Measurements from ENCODE around the gene MZB1. TPM values are rescaled to one million over a fixed set of nuclear protein-coding genes. Genes with fewer than 3 reads are reported as not detected.

The MZB1 gene
- total and polyA plus RNA-seq, 2 of the 13 experiments (the other 11 are each of a cell fraction or from before 2014, with no cell fraction given) = 0.31 to 0.40 TPM

DNA sequence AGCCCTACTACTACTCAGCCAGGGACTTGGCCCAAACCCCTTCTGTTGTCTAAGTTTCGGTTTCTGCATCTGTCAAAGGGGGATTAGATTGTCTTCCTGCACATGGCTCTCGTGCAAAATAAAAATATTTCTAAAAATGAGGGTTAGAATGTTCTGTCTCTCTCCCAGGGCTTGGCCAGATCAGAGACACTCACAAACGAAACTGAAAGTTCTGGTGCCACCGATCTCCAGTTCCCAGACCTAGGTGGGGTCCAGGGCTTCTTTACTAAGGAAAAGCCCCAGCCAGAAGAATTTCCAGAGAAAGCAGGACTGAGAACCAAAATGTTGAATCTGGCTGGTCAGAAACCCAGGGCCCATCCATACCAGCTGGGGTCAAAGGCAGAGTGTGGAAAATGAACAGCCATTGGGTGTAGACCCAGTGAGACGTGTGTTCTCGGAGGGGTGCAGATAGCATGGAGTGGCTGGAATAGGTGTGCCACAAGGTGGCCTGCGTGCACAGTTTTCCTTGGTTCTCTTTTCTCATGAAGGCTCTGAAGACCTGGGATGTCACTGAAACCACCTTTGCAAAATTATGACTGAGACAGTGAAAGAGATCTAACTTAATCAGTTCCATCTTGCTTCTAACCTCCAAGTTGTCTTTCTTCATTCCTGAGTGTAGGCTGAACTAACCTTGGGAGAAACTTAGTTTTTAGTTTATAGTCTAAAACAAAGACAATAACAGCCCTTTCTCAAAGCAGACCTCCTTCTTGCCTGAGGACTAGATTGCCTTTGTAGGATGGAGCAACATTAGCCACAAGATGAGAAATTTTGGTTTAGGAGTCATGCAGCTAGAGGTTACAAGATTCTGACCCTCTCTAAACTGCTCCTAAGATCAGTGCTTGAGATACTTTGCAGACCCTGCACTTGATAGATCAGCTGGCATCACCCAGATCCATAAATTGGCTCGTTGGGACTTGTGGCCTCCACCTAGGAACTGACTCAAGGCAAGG is 4.4 kb downstream of the MZB1 start (continued):
- TF ChIP-seq, protein P1, sequence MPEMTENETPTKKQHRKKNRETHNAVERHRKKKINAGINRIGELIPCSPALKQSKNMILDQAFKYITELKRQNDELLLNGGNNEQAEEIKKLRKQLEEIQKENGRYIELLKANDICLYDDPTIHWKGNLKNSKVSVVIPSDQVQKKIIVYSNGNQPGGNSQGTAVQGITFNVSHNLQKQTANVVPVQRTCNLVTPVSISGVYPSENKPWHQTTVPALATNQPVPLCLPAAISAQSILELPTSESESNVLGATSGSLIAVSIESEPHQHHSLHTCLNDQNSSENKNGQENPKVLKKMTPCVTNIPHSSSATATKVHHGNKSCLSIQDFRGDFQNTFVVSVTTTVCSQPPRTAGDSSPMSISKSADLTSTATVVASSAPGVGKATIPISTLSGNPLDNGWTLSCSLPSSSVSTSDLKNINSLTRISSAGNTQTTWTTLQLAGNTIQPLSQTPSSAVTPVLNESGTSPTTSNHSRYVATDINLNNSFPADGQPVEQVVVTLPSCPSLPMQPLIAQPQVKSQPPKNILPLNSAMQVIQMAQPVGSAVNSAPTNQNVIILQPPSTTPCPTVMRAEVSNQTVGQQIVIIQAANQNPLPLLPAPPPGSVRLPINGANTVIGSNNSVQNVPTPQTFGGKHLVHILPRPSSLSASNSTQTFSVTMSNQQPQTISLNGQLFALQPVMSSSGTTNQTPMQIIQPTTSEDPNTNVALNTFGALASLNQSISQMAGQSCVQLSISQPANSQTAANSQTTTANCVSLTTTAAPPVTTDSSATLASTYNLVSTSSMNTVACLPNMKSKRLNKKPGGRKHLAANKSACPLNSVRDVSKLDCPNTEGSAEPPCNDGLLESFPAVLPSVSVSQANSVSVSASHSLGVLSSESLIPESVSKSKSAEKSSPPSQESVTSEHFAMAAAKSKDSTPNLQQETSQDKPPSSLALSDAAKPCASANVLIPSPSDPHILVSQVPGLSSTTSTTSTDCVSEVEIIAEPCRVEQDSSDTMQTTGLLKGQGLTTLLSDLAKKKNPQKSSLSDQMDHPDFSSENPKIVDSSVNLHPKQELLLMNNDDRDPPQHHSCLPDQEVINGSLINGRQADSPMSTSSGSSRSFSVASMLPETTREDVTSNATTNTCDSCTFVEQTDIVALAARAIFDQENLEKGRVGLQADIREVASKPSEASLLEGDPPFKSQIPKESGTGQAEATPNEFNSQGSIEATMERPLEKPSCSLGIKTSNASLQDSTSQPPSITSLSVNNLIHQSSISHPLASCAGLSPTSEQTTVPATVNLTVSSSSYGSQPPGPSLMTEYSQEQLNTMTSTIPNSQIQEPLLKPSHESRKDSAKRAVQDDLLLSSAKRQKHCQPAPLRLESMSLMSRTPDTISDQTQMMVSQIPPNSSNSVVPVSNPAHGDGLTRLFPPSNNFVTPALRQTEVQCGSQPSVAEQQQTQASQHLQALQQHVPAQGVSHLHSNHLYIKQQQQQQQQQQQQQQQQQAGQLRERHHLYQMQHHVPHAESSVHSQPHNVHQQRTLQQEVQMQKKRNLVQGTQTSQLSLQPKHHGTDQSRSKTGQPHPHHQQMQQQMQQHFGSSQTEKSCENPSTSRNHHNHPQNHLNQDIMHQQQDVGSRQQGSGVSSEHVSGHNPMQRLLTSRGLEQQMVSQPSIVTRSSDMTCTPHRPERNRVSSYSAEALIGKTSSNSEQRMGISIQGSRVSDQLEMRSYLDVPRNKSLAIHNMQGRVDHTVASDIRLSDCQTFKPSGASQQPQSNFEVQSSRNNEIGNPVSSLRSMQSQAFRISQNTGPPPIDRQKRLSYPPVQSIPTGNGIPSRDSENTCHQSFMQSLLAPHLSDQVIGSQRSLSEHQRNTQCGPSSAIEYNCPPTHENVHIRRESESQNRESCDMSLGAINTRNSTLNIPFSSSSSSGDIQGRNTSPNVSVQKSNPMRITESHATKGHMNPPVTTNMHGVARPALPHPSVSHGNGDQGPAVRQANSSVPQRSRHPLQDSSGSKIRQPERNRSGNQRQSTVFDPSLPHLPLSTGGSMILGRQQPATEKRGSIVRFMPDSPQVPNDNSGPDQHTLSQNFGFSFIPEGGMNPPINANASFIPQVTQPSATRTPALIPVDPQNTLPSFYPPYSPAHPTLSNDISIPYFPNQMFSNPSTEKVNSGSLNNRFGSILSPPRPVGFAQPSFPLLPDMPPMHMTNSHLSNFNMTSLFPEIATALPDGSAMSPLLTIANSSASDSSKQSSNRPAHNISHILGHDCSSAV (CRISPR knock-in tag; IDR thresholded peaks at IDR 0.05; ENCODE audit: borderline replicate concordance) = no peak
- TF ChIP-seq YEATS4 (CRISPR knock-in tag; IDR thresholded peaks at IDR 0.05; ENCODE audit: borderline replicate concordance) (0 out of 2 replicates have a peak, but pooled peaks have one; percentile 15), NFKBIZ (CRISPR knock-in tag; IDR thresholded peaks at IDR 0.05) (0 out of 2 replicates have a peak, but pooled peaks have one; percentile 47), CBX5 (CRISPR knock-in tag; IDR thresholded peaks at IDR 0.05; ENCODE audit: borderline replicate concordance) (peak; percentile 55; the same call in 1 of the 2 replicates), FOXP4 (CRISPR knock-in tag; IDR thresholded peaks at IDR 0.05) (no peak), KAT7 (CRISPR knock-in tag; IDR thresholded peaks at IDR 0.05; ENCODE audit: borderline replicate concordance) (peak; percentile 22; the same call in 1 of the 2 replicates), SPEN (CRISPR knock-in tag; IDR thresholded peaks at IDR 0.05; ENCODE audit: low read depth) (peak; percentile 37; the same call in 1 of the 2 replicates), NCOA2 (CRISPR knock-in tag; IDR thresholded peaks at IDR 0.05) (peak; percentile 46; the same call in 1 of the 2 replicates)
- TF ChIP-seq, protein P2, sequence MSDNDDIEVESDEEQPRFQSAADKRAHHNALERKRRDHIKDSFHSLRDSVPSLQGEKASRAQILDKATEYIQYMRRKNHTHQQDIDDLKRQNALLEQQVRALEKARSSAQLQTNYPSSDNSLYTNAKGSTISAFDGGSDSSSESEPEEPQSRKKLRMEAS (IDR thresholded peaks at IDR 0.05) = peak; percentile 71
- TF ChIP-seq, protein P3, sequence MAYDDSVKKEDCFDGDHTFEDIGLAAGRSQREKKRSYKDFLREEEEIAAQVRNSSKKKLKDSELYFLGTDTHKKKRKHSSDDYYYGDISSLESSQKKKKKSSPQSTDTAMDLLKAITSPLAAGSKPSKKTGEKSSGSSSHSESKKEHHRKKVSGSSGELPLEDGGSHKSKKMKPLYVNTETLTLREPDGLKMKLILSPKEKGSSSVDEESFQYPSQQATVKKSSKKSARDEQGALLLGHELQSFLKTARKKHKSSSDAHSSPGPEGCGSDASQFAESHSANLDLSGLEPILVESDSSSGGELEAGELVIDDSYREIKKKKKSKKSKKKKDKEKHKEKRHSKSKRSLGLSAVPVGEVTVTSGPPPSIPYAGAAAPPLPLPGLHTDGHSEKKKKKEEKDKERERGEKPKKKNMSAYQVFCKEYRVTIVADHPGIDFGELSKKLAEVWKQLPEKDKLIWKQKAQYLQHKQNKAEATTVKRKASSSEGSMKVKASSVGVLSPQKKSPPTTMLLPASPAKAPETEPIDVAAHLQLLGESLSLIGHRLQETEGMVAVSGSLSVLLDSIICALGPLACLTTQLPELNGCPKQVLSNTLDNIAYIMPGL (CRISPR knock-in tag; IDR thresholded peaks at IDR 0.05; ENCODE audit: borderline replicate concordance in 1 of 2, low read depth in 1 of 2) = peak; percentile 56 to 83; a peak in 3 of 4 replicates
